Keratinocyte (primary cell): ENCODE measurements around the gene OGA. TPM values are rescaled to one million over a fixed set of nuclear protein-coding genes. Genes with fewer than 3 reads are reported as not detected.

Source experiments
- DNase-seq: peaks from one replicate; pipeline ENCODE4 v3.0.0-alpha.2; 2011; ENCODE audit warnings: low read depth, missing footprints, low spot score
- FAIRE-seq: peaks from 2 replicates; lab custom pipeline; 2011; peaks lifted over from hg19 to GRCh38; lab: Jason Lieb, UNC
- H2AFZ ChIP-seq: 2 replicates; pipeline ENCODE4 v1.6.0; 2012; ENCODE audit warnings: low read length, control low read depth, inconsistent platforms; ENCODE audit not compliant: control insufficient read depth
- H3K27ac ChIP-seq: 2 replicates; pipeline ENCODE4 v1.5.1; 2011; ENCODE audit warnings: low read length; ENCODE audit not compliant: control insufficient read depth, insufficient read depth
- H3K27me3 ChIP-seq: 3 replicates; pipeline ENCODE4 v1.6.0; 2011; ENCODE audit warnings: low read length; ENCODE audit not compliant: control insufficient read depth, insufficient read depth; ENCODE audit errors: extremely low read depth
- H3K36me3 ChIP-seq, 2 experiments: 2 replicates in 1 of 2; 3 replicates in 1 of 2; pipeline ENCODE4 v1.5.1; 2011; ENCODE audit warnings: low read length in 2 of 2, mild to moderate bottlenecking in 1 of 2; ENCODE audit not compliant: control insufficient read depth in 2 of 2, insufficient read depth in 2 of 2; ENCODE audit errors: extremely low read depth in 1 of 2
- H3K4me1 ChIP-seq: 3 replicates; pipeline ENCODE4 v1.5.1; 2011; ENCODE audit warnings: low read length; ENCODE audit not compliant: control insufficient read depth, insufficient read depth; ENCODE audit errors: extremely low read depth
- H3K4me2 ChIP-seq: 3 replicates; pipeline ENCODE4 v1.6.0; 2011; ENCODE audit warnings: low read depth, low read length; ENCODE audit not compliant: control insufficient read depth, insufficient read depth; ENCODE audit errors: extremely low read depth
- H3K4me3 ChIP-seq, 3 experiments: fragments of 200-600 bp in 1 of 3; sonication (generic) in 1 of 3; 2 replicates in 2 of 3; 3 replicates in 1 of 3; pipeline ENCODE4 v1.5.1; 2011 to 2016; ENCODE audit warnings: low read length in 3 of 3, mild to moderate bottlenecking in 3 of 3, control low read depth in 2 of 3, inconsistent platforms in 1 of 3, low read depth in 1 of 3, mixed read lengths in 1 of 3, mixed run types in 1 of 3, moderate library complexity in 1 of 3; ENCODE audit not compliant: control insufficient read depth in 2 of 3, insufficient read depth in 2 of 3; ENCODE audit errors: extremely low read depth in 1 of 3
- H3K79me2 ChIP-seq: 2 replicates; pipeline ENCODE4 v1.6.0; 2012; ENCODE audit warnings: low read length; ENCODE audit not compliant: control insufficient read depth, insufficient read depth
- H3K9ac ChIP-seq: 3 replicates; pipeline ENCODE4 v1.6.0; 2011; ENCODE audit warnings: low read length; ENCODE audit not compliant: control insufficient read depth, insufficient read depth; ENCODE audit errors: extremely low read depth
- H3K9me1 ChIP-seq: 3 replicates; pipeline ENCODE4 v1.6.0; 2011; ENCODE audit warnings: low read length; ENCODE audit not compliant: control insufficient read depth, insufficient read depth; ENCODE audit errors: extremely low read depth
- H3K9me3 ChIP-seq: 2 replicates; pipeline ENCODE4 v1.5.1; 2012; ENCODE audit warnings: low read depth, low read length; ENCODE audit not compliant: control insufficient read depth
- H4K20me1 ChIP-seq: 3 replicates; pipeline ENCODE4 v1.6.0; 2011; ENCODE audit warnings: low read length; ENCODE audit not compliant: control insufficient read depth, insufficient read depth; ENCODE audit errors: extremely low read depth
- CTCF ChIP-seq, 3 experiments: IDR thresholded peaks in 1 of 3; conservative IDR thresholded peaks in 1 of 3; optimal IDR thresholded peaks in 1 of 3; 2 replicates in 2 of 3; 3 replicates in 1 of 3; pipeline versions ENCODE3 to v1.5.1; 2011; ENCODE audit warnings: low read length in 3 of 3, mild to moderate bottlenecking in 3 of 3, moderate library complexity in 2 of 3, control low read depth in 1 of 3, inconsistent platforms in 1 of 3; ENCODE audit not compliant: insufficient read depth in 2 of 3; ENCODE audit errors: extremely low read depth in 1 of 3
- EZH2 ChIP-seq: IDR thresholded peaks from one replicate; pipeline ENCODE4 v1.6.1; 2012; ENCODE audit warnings: inconsistent platforms, mild to moderate bottlenecking, low read length, moderate library complexity
- dilution Hi-C: fragments of 300-500 bp; cut with MboI; formaldehyde crosslinking; loops from one replicate; pipeline ENCODE4 v1.7.0; 2020; ENCODE audit warnings: low sequenced_read_pairs; ENCODE audit not compliant: extremely low pct_ligation_motif_present
- polyA plus RNA-seq, 5 experiments: library from polyadenylated mRNA; depleted of rRNA in 3 of 5; stranded (reverse) in 3 of 5; stranded (forward) in 1 of 5; unstranded in 1 of 5; fragments of >200 nt; gene quantifications; 1 replicate in 1 of 5; 2 replicates in 3 of 5; 3 replicates in 1 of 5; pipeline versions ENCODE4 v1.2.1 to v1.2.3, GENCODE V29; 2011 to 2012; ENCODE audit warnings: missing spikeins in 2 of 5, low read depth in 1 of 5, low replicate concordance in 1 of 5

The OGA gene
- polyA plus RNA-seq, 1 donor (not counting 4 experiments of a cell fraction or from before 2014, with no cell fraction given): 104 TPM

DNA sequence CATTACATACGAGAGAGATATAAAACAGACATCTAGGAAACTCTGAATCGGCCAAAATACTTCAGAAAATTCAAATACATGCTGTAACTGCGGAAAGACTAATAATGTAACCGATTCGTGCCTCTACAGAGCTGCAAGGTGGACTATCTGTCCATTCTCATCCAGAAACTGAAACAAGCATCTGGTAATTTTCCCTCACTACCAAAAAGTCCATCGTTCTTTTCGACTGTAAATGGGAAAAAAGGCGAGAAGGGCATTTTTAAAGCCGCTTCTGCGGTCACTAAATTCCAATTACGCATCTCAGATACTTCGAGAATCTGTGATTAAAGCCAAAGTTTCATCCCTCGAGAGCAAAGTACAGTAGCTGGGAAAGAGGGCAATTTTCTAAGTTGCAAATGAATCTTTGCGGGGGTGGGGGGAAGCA is 1.3 kb downstream of the OGA start:
- Histone ChIP-seq H3K36me3 (peaks cover 0 to 8% of the 10 kb centered on the region in 2 experiments), H3K4me1 (peaks cover 22% of the 10 kb centered on the region), H3K4me3 (peak overlapping the region; percentile 83 to 92 (median 90)), H2AFZ (no peak overlapping the region), H3K27me3 (no peaks in the 10 kb centered on the region), H3K79me2 (peaks cover 63% of the 10 kb centered on the region), H3K9ac (peak overlapping the region; percentile 97), H3K4me2 (peak overlapping the region; percentile 88), H3K27ac (peak overlapping the region; percentile 97), H3K9me3 (no peaks in the 10 kb centered on the region), H3K9me1 (peaks cover 2% of the 10 kb centered on the region), H4K20me1 (peaks cover 26% of the 10 kb centered on the region)
- DNase-seq: no peak
- dilution Hi-C loops: no loop called here
- TF ChIP-seq CTCF (optimal IDR thresholded peaks at IDR 0.05 in 1 of 3, IDR thresholded peaks at IDR 0.05 in 1 of 3, conservative IDR thresholded peaks at IDR 0.05 in 1 of 3; ENCODE audit: extremely low read depth in 1 of 3, insufficient read depth in 2 of 3, low read length in 3 of 3) (no peak), EZH2 (no peak)
- no peak for FAIRE-seq

DNA sequence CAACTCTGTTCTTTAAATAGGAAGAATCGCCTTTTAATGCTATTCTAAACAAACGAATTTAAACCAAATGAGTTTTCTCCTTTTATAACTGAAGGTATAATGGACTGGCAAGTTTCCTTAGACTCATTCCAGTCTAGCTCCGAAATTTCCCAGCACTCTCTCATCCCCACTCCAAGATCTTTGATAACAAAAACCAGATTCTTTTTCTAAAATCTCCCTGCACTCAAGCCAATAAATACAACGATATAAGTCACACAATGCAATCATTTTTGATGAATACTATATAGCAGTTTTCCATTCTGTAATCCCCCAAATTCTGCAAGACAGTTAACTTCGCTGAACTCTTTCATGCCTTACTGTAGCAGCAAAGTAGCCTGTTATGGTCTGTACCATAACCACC is 1.9 kb downstream of the OGA start:
- Histone ChIP-seq H3K27ac (peak overlapping the region; percentile 97), H3K9ac (peak overlapping the region; percentile 97), H3K4me2 (peak overlapping the region; percentile 88), H2AFZ (no peak overlapping the region), H3K36me3 (peaks cover 1 to 10% of the 10 kb centered on the region in 2 experiments), H3K79me2 (peaks cover 69% of the 10 kb centered on the region), H4K20me1 (peaks cover 26% of the 10 kb centered on the region), H3K4me1 (peaks cover 22% of the 10 kb centered on the region), H3K27me3 (no peaks in the 10 kb centered on the region), H3K4me3 (peak overlapping the region; percentile 83 to 92 (median 90)), H3K9me1 (peaks cover 2% of the 10 kb centered on the region), H3K9me3 (no peaks in the 10 kb centered on the region)
- TF ChIP-seq CTCF (optimal IDR thresholded peaks at IDR 0.05 in 1 of 3, IDR thresholded peaks at IDR 0.05 in 1 of 3, conservative IDR thresholded peaks at IDR 0.05 in 1 of 3; ENCODE audit: extremely low read depth in 1 of 3, insufficient read depth in 2 of 3, low read length in 3 of 3): no peak
- no peak for TF ChIP-seq EZH2
- FAIRE-seq: no peak
- no peak for DNase-seq
- dilution Hi-C loops: no loop called here
